ENCODE measurements around the gene KRTAP5-3.

KRTAP5-3 gene

DNA sequence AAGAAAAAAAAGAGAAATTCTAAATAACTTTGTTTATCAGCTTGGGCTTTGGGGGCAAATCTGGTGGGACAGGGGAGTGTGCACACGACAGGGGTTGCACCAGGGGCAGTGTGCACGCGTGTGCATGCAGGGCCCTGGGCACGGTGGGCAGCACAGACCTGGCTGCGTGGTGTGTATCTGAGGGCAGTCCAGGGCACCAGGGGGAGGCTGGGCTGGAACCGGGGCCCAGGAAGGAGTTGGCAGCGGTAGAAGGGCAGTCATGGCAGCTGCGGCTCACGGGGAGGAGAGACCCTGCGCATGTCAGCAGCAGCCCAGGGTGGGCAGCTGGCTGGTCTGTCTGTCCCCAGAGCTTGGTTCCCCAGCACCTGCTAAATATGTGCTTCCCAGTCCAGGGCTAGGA lies 25.6 kb upstream of the KRTAP5-3 start:
- TF ChIP-seq, protein P1, sequence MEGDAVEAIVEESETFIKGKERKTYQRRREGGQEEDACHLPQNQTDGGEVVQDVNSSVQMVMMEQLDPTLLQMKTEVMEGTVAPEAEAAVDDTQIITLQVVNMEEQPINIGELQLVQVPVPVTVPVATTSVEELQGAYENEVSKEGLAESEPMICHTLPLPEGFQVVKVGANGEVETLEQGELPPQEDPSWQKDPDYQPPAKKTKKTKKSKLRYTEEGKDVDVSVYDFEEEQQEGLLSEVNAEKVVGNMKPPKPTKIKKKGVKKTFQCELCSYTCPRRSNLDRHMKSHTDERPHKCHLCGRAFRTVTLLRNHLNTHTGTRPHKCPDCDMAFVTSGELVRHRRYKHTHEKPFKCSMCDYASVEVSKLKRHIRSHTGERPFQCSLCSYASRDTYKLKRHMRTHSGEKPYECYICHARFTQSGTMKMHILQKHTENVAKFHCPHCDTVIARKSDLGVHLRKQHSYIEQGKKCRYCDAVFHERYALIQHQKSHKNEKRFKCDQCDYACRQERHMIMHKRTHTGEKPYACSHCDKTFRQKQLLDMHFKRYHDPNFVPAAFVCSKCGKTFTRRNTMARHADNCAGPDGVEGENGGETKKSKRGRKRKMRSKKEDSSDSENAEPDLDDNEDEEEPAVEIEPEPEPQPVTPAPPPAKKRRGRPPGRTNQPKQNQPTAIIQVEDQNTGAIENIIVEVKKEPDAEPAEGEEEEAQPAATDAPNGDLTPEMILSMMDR (IDR thresholded peaks at IDR 0.05; ENCODE audit: poor library complexity, severe bottlenecking): no peak
- peaks cover 5% of the 10 kb centered on the region for H3K27me3 ChIP-seq (ENCODE audit: insufficient read depth, poor library complexity, severe bottlenecking)
- no peak overlapping the region for H3K27ac ChIP-seq (ENCODE audit: poor library complexity, severe bottlenecking)
- ATAC-seq (ENCODE audit: low read depth): no peak
- no peaks in the 10 kb centered on the region for H3K36me3 ChIP-seq (ENCODE audit: low read depth)
- DNase-seq (ENCODE audit: low spot score): no peak
- H3K9me3 ChIP-seq (ENCODE audit: severe bottlenecking): no peaks in the 10 kb centered on the region
- no peaks in the 10 kb centered on the region for H3K4me1 ChIP-seq (ENCODE audit: insufficient read depth, poor library complexity, severe bottlenecking)
- no peak overlapping the region for H3K4me3 ChIP-seq (ENCODE audit: severe bottlenecking)

DNA sequence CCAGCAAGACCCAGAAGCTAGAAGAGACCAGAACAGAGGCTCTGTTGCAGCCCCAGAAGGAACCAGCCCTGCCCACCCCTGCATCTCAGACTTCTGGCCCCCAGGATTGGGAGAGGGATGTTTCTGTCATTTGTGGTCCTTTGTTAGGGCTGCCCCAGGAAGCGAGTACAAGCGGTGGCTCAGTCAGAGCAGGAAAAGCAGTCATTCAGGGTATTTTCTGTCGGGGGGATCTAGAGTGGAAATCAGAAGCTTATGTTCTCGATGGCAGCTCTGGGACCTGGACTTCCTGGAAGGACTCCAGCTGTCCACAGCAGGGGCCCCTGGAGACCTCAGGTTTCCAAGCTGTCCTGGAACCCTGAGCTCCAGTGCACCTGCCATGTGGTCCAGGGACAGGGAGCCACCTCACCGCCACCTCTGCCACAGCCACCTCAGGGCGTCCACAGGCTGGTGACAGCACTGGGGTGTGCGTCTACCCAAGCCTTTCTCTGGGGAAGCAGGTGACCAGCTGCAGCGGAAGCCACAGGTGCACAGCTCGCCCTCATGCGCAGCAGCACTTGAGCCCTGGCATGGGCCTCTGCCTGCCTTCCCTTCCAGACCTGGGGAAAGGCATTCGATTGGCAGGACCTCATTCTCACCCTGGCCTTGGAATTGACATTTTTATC lies 23.9 kb upstream of the KRTAP5-3 start:
- H3K36me3 ChIP-seq (ENCODE audit: low read depth): no peaks in the 10 kb centered on the region
- H3K4me1 ChIP-seq (ENCODE audit: insufficient read depth, poor library complexity, severe bottlenecking): no peaks in the 10 kb centered on the region
- H3K4me3 ChIP-seq (ENCODE audit: severe bottlenecking): no peak overlapping the region
- TF ChIP-seq, protein P1 (IDR thresholded peaks at IDR 0.05; ENCODE audit: poor library complexity, severe bottlenecking): no peak
- DNase-seq (ENCODE audit: low spot score) (no peak), ATAC-seq (ENCODE audit: low read depth) (no peak)
- H3K27ac ChIP-seq (ENCODE audit: poor library complexity, severe bottlenecking): no peak overlapping the region
- peaks cover 15% of the 10 kb centered on the region for H3K27me3 ChIP-seq (ENCODE audit: insufficient read depth, poor library complexity, severe bottlenecking)
- H3K9me3 ChIP-seq (ENCODE audit: severe bottlenecking): no peaks in the 10 kb centered on the region

DNA sequence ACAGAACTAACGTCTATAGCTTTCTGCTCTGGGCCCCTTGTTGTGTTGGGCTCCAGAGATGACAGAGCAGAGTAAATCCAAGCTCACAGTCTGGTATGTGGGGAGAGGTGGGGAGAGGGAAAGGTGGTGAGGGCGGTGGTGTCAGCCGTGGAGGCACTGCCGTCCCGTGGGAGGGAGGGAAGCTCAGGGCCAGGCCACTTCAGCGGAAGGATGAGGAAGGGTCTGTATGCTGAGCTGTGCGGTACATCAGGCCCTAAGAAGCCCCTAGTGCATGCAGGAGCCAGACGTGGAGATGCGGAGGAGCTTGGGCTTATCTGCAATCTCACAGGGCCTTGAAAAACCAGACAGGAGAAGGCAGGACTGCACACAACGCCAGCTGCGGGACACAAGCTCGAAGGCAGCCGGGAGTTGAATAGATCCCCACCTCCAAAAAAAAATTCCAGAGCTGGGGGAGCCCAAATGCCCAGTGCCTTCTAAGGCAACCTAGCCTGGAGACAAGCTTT lies 22.9 kb upstream of the KRTAP5-3 start:
- no peak for ATAC-seq (ENCODE audit: low read depth)
- Histone ChIP-seq H3K36me3 (ENCODE audit: low read depth) (no peaks in the 10 kb centered on the region), H3K4me1 (ENCODE audit: insufficient read depth, poor library complexity, severe bottlenecking) (no peaks in the 10 kb centered on the region), H3K27me3 (ENCODE audit: insufficient read depth, poor library complexity, severe bottlenecking) (peaks cover 22% of the 10 kb centered on the region), H3K9me3 (ENCODE audit: severe bottlenecking) (no peaks in the 10 kb centered on the region), H3K27ac (ENCODE audit: poor library complexity, severe bottlenecking) (no peak overlapping the region), H3K4me3 (ENCODE audit: severe bottlenecking) (no peak overlapping the region)
- peak; percentile 19 for DNase-seq (ENCODE audit: low spot score)
- TF ChIP-seq, protein P1 (IDR thresholded peaks at IDR 0.05; ENCODE audit: poor library complexity, severe bottlenecking): no peak

DNA sequence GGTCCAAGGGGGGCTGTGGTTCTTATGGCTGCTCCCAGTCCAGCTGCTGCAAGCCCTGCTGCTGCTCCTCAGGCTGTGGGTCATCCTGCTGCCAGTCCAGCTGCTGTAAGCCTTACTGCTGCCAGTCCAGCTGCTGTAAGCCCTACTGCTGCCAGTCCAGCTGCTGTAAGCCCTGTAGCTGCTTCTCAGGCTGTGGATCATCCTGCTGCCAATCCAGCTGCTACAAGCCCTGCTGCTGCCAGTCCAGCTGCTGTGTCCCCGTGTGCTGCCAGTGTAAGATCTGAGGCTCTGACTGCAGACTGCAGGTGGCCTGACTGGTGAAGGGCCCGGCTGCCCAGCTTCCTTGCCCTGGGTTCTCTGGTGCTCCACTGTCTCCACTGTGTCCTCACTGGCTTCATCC lies 22.0 kb upstream of the KRTAP5-3 start:
- Histone ChIP-seq H3K9me3 (ENCODE audit: severe bottlenecking) (no peaks in the 10 kb centered on the region), H3K4me1 (ENCODE audit: insufficient read depth, poor library complexity, severe bottlenecking) (no peaks in the 10 kb centered on the region), H3K27ac (ENCODE audit: poor library complexity, severe bottlenecking) (no peak overlapping the region), H3K27me3 (ENCODE audit: insufficient read depth, poor library complexity, severe bottlenecking) (peaks cover 25% of the 10 kb centered on the region), H3K36me3 (ENCODE audit: low read depth) (no peaks in the 10 kb centered on the region), H3K4me3 (ENCODE audit: severe bottlenecking) (no peak overlapping the region)
- no peak for ATAC-seq (ENCODE audit: low read depth)
- TF ChIP-seq, protein P1 (IDR thresholded peaks at IDR 0.05; ENCODE audit: poor library complexity, severe bottlenecking): no peak
- DNase-seq (ENCODE audit: low spot score): peak; percentile 14
